GM10248 (cell line): ENCODE results near the gene RRAS.

Experiments
- CTCF ChIA-PET: fragments of 300-600 bp; sonication (Branson Sonifier 250); formaldehyde crosslinking; extraction: SDS; loops from one replicate; lab custom pipeline; 2021; ENCODE audit warnings: antibody characterized with exemption; lab: Yijun Ruan, JAX
- POLR2A ChIA-PET: fragments of 350-650 bp; sonication (Branson Sonifier 250); formaldehyde crosslinking; extraction: SDS; loops from one replicate; lab custom pipeline; 2020; ENCODE audit warnings: antibody characterized with exemption; lab: Yijun Ruan, JAX
- DNase-seq: peaks from one replicate; pipeline ENCODE4 v3.0.0; 2012; ENCODE audit errors: extremely low spot score
- TF ChIP-seq, protein P1 (sequence below): IDR thresholded peaks from 2 replicates; pipeline ENCODE4 v1.5.1; 2012; ENCODE audit warnings: mild to moderate bottlenecking, low read depth; ENCODE audit errors: extremely low read depth, missing control alignments, control extremely low read depth

Gene RRAS

DNA sequence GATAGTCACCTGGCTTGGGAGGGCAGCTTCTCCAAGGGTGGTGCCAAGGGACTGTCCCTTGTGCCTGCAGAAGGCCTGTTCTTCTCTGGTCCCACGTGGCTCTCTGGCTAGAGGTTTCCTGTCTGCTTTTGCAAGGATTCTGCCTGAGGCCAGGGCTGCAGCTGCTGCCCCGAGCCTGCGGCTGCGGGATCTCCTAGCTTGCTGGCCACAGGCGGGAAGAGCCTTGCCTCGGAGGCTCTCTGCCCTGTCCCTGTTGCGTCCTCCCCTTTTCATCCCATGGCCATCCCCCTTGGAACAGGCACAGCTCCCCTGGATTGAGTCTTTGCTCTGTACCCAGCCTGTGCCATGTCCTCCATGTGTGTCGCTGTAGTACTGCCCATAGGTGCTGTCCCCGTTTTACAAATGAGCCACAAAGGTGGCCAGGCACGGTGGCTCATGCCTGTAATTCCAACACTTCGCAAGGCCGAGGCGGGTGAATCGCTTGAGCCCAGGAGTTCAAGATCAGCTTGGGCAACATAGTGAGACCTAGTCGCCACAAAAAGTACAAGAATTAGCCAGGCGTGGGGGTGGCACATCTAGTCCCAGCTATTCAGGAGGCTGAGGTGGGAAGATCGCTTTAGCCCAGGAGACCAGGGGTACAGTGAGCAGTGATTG is 16.6 kb upstream of the RRAS start:
- TF ChIP-seq, protein P1, sequence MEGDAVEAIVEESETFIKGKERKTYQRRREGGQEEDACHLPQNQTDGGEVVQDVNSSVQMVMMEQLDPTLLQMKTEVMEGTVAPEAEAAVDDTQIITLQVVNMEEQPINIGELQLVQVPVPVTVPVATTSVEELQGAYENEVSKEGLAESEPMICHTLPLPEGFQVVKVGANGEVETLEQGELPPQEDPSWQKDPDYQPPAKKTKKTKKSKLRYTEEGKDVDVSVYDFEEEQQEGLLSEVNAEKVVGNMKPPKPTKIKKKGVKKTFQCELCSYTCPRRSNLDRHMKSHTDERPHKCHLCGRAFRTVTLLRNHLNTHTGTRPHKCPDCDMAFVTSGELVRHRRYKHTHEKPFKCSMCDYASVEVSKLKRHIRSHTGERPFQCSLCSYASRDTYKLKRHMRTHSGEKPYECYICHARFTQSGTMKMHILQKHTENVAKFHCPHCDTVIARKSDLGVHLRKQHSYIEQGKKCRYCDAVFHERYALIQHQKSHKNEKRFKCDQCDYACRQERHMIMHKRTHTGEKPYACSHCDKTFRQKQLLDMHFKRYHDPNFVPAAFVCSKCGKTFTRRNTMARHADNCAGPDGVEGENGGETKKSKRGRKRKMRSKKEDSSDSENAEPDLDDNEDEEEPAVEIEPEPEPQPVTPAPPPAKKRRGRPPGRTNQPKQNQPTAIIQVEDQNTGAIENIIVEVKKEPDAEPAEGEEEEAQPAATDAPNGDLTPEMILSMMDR, result no peak
- ChIA-PET POLR2A (interaction anchor here (0.8 kb wide), 1 partner anchor 19 kb away, joined by 3 read pairs; no protein-coding TSS in a partner anchor), CTCF (interaction anchor here (1.0 to 5.2 kb wide), 7 partner anchors 9 to 24 kb away, joined by 3 to 30 read pairs (median 4); partner anchors contain the start of genes PRMT1 and RRAS)
- no peak for DNase-seq

DNA sequence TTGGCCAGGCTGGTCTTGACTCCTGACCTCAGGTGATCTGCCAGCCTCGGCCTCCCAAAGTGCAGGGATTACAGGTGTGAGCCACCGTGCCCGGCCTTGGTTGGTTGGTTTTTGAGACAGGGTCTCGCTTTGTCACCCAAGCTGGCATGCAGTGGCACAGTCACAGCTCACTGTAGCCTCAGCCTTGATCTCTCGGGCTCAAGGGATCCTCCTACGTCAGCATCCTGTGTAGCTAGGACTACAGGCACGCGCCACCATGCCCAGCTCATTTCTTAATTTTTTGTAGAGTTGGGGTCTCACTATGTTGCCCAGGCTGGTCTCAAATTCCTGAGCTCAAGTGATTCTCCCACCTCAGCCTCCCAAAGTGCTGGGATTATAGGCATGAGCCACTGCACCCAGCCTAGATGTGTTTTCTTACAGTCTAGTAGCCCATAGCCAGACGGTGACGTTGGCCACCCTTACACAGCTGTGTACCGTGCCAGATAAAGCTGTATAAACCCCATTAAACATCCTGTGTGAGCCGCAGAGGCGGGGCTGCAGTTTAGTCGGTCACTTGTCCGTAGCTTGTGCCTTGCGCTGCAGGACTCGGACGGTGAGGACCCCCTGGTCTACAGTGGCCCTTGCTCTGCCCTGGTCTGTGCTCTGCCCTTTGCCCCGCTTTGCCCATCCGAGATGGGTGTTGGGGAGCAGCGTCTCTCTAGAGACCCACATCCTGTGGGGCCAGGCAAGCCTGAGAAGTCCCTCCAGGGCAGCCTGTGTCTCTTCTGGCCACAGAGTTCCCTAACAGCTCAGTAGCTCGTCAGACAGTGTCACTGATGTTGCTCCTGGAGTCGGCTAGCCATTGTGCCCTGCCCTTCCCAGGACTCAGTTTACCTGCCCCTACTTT is 15.9 kb upstream of the RRAS start:
- CTCF ChIA-PET, result interaction anchor here (1.0 to 5.2 kb wide), 7 partner anchors 10 to 25 kb away, joined by 3 to 30 read pairs (median 4); partner anchors contain the start of genes PRMT1, RRAS and SCAF1
- POLR2A ChIA-PET, result no interaction called here
- DNase-seq, result no peak
- TF ChIP-seq, protein P1, result no peak

DNA sequence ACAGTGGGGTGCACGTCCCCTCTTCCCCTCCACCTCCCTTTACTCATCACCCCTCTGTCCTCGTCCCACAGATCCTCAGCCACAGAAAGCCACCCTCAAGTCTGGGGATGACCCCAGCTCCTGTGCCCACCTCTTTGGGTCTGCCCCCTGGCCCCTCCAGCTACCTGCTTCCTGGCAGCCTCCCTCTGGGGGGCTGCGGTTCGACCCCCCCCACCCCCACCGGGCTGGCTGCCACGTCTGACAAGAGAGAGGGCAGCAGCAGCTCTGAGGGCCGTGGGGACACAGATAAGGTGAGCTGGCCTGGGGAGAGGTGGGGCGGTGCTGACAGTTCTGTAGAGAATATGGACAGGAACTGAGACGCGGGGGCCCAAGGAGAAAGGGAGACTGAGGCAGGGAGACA is 14.6 kb upstream of the RRAS start:
- TF ChIP-seq, protein P1, result no peak
- ChIA-PET CTCF (interaction anchor here (1.0 to 5.2 kb wide), 2 partner anchors 13 to 18 kb away, joined by 3 to 30 read pairs; partner anchors contain the start of gene SCAF1), POLR2A (interaction anchor here (1.6 kb wide), 1 partner anchor 14 kb away, joined by 5 read pairs; the partner anchor contains the start of gene RRAS)
- no peak for DNase-seq

DNA sequence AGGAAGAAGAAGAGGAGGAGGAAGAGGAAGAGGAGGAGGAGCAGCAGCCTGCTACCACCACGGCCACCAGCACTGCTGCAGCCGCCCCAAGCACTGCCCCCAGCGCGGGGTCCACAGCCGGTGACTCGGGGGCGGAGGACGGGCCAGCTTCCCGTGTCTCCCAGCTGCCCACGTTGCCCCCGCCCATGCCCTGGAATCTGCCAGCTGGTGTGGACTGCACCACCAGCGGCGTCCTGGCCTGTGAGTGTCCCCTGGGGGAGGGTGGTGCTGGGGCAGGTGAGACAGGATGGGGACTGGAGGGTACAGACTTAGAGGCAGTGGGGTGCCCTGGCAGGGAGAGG is 13.5 kb upstream of the RRAS start:
- CTCF ChIA-PET, result no interaction called here
- TF ChIP-seq, protein P1, result no peak
- DNase-seq, result no peak
- POLR2A ChIA-PET, result interaction anchor here (0.6 to 1.6 kb wide), 3 partner anchors 13 to 81 kb away, joined by 3 to 6 read pairs (median 5); partner anchors contain the start of gene RRAS

DNA sequence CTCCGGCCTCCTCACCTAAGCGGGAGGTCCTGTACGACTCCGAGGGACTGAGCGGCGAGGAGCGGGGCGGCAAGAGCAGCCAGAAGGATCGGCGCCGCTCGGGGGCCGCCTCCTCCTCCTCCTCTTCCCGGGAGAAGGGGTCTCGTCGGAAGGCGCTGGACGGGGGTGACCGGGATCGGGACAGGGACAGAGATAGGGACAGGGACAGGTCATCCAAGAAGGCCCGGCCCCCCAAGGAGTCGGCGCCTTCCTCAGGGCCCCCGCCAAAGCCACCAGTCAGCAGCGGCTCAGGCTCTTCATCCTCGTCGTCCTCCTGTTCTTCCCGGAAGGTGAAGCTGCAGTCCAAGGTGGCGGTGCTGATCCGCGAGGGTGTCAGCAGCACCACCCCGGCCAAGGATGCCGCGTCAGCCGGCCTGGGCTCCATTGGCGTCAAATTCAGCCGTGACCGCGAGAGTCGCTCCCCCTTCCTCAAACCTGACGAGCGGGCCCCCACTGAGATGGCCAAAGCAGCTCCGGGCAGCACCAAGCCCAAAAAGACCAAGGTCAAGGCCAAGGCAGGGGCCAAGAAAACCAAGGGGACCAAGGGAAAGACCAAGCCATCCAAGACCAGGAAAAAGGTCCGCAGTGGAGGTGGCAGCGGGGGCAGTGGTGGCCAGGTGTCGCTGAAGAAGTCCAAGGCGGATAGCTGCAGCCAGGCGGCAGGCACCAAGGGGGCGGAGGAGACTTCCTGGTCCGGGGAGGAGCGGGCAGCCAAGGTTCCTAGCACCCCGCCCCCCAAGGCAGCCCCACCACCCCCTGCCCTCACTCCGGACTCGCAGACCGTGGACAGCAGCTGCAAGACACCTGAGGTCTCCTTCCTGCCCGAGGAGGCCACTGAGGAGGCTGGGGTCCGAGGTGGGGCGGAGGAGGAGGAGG is 12.9 kb upstream of the RRAS start:
- ChIA-PET POLR2A (interaction anchor here (0.6 kb wide), 2 partner anchors 45 to 81 kb away, joined by 3 to 6 read pairs; no protein-coding TSS in a partner anchor), CTCF (no interaction called here)

More for the DNA sequence above, 12.9 kb upstream of the RRAS start:
- TF ChIP-seq, protein P1, result no peak
- no peak for DNase-seq
